NT2/D1 (cell line): Measurements from ENCODE around the gene PIP5KL1.

Experiments used
- YY1 ChIP-seq: IDR thresholded peaks from 2 replicates; pipeline ENCODE4 v1.6.1; 2011; ENCODE audit not compliant: insufficient read length, insufficient read depth
- ZNF274 ChIP-seq: IDR thresholded peaks from 2 replicates; pipeline ENCODE4 v1.6.1; 2011; ENCODE audit warnings: mild to moderate bottlenecking, low read depth, low read length

GRCh38 chr9:127915801-127916719 lies 14.5 kb downstream of the PIP5KL1 start:
- TF ChIP-seq YY1 = no peak
- TF ChIP-seq ZNF274 = no peak
